Stimulated activated CD4-positive, alpha-beta T cell treated with anti-CD3 and anti-CD28 coated beads, Interleukin-2, amount 100 ng/mL, for 24 hours (primary cell): ENCODE results near the gene HDGF.
A peak's percentile ranks its signal among the peaks of the same experiment; 100 is the strongest.

Experiments
- DNase-seq, 2 donors: peaks; one replicate each; pipeline ENCODE4 v3.0.0-alpha.2; 2020

Gene HDGF

DNA sequence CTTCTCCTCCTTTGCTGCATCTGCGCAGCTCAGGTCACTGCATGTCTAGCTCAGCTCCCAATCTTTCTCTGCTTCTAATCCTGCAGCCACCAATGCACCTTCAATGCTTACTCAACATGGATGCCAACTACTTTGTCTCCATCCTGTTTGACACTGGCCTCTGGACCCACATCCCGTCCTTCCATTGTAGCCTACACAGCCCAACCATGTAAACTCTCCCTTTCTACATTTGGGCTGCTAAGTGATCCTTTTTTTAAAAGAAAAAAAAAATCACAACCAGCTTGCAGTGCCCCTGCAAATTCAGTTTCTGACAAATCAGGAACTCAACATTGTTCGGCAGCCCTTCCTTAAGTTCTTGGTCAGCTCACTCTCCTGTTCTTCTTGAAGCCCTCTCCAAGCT, 36.6 kb downstream of the HDGF start:
- no peak for DNase-seq

DNA sequence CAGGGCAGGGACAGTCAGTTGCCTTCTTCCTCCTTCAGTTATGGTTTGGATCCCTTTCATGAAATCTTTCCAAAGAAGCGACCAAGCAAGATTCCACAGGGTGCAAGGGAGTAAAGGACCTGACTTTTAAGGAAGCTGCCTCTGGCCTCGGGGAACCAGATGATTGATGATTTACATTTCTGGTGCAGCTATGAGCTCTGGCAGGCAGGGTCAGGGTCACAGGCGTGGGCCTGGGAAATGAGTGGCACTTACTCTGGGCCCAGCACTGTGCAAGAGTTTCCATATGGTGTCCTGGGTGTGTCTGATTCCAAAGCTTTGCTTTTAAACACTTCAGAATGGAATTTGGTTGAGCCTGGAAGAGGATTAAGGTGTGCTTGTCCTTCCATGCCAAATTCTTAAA, 38.8 kb downstream of the HDGF start:
- no peak for DNase-seq

DNA sequence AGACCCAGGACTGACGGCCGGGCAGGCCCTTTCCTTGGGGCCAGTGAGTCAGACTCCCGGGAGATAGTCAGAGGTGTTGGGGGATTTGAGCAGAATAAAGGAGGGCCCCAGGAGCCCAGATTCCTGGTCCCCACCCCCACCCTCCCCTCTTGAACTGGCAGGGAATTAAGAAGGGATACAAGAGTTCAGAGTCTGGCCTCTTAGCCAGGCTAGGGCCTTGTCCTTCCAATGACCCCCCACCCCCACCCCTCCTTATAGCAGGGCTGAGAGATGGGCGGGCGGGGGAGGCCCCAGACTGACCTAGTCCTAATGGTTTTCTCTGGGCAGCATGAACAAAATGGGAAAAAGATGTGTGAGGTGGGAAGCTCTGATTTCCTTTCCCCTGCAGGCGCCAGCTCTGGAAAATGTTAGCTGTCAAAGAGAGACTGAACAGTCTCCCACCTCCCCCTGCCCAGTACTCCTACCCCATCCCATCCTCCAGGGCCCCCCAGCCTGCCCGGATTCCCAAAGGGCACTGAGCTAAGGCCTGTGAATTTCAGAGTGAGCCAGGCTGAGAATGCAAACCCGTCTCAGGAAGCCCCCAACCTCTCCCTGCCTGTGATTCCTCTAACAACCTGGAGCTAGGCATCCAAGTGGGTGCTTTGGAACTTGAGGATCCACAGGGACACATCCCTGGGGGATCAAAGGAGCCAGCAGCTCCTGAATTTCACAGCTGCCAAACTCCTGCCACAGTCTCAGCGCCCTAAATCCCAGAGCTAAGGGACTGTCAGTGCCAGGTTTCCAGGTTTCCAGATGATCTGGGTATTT, 40.3 kb downstream of the HDGF start:
- no peak for DNase-seq

DNA sequence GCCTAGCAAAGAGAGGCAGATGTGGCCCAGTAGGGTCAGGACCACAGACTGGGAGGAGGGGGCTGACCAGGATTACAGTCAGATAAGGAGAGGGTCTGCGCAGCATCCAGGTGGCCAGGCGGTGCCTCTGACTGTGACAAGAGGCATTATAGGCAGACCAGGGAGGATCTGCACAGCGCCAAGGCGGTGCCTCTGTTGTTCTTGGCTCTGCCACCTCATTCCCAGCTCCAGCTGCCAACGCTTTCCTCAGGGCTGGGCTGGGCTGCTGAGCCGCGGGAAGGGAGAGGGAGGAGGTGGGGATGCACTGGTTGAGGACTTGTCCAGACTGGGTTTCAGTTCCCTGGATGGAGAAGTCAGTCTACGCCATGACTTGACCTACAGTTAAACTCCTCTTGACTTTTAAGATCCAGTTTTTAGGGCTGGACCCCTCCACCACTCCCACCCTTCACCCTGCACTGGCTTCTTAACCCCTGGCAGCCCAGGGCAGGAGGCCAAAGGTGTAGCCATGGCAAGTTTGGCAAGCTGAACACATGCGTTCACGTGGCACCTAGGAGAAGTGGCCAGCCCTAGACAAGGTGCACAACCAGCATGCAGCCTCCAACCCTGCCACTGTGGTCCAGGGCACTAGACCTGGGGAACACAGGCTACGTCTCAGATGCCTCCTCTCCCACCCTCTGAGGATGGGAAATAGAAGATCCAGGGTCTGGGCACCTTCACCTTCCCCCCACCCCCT, 41.6 kb downstream of the HDGF start:
- no peak for DNase-seq

DNA sequence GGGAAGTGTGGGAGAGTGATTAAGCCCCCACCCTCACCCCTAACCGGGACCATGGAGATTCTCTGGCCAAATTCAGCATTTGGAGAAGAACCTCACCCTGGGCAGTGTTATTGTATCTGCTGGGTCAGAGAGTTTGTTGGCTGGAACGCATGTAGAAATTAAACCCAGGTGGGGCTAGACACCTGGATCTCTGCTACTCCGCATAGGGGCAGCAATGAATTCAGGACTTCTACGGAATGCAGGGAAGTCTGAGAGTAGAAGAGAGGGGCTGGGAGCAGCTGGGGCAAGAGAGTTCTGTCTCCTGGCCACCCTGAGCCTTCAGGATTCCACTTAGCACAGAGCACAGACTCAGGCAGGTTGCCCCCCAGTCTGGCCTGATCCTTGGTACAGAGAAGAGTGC, 42.4 kb downstream of the HDGF start:
- DNase-seq, result no peak

DNA sequence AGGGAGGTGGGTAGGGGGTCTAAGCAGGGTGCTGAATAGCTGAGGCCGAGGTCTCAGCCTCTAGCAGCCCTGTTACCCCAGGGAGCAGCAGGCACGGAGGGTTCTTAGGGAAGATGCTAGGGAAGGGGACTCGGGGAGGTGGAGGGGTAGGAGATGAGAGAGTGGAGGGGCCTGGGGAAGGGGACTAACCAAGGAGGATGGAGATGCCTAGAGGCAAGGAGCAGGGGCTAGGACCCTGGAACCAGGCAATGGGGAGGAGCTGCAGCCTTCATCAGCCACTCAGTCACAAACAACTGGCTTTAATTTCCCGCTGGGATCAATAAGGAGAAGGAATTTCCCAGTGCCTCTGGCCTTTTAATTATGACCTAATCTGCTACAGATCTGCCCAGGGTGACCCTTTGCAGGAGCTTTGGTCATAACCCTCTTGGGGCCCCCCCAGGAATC, 43.2 kb downstream of the HDGF start:
- no peak for DNase-seq

DNA sequence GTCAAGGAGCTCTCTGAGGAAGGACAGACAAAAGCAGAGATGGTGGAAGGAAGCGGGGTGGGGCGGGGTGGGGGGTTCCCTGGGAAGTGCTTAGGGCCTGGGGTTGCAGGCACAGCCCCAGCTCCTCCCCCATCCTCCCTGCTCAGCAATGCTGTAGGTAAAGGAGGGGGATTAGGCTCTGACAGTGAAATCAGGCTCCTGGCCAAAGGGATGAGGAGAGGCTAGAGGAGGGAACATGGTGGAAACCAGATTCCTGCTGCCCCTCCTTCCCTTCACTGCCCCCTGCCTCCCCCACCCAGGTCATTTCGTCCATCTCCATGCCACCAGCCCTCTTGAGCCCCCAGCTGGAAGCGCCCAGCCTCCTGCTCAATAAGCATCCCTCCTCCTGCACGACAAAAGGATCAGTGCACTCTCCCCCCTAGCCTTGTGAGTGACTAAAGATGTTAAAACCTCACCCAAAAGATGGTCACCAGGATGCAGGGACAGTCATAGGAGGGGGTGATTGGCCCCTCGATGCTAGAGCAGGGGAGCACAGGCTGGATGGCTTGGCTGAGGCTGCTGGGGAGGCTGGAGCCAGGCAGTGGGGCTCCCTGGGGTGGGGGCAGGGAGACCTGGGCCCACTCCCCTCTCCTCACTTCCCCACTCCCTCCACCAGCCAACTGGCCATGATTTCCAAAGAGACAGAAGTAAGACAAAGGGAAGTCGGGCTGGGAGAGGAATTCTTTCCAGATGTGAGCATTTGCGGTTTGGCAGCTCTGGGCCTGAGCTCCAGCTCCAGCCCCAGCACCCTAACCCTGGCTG, 43.9 kb downstream of the HDGF start:
- no peak for DNase-seq

DNA sequence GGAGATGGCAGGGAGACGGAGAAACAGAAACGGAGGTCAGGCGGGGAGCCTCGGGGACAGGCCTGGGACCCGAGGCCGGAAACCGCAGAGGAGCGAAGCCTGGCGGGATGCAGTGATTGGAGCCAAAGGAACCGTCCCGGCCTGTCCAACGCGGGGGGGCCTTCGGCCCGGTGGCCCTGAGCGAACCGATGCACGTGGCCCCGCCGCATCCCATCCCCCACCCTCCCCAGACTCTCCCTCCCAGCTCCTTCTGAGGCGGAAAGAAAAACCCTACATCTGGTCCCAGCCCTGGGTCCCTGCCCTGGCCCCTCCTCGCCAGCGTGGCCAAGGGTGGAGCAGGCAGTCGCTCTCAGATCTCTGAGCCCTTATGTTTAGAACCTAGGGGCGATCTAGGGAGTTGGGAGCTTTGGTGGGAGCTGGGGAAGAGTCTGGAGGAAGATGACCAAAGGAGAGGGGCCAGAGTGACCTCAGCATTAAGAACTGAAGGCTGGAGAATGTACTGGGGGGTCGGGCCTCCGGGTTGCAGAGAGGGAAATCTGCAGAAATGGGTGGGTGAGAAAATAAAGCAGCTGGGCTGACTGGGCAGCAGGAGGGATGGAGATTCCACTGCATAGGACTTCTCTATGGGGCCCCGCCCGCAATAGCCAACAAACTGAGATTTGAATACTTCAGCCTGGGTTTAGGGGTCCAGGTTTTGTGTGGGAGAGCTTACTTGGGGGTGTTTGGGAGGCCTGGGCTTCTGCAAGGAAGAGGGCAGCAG, 44.6 kb downstream of the HDGF start:
- peak; percentile 27 to 31 for DNase-seq

DNA sequence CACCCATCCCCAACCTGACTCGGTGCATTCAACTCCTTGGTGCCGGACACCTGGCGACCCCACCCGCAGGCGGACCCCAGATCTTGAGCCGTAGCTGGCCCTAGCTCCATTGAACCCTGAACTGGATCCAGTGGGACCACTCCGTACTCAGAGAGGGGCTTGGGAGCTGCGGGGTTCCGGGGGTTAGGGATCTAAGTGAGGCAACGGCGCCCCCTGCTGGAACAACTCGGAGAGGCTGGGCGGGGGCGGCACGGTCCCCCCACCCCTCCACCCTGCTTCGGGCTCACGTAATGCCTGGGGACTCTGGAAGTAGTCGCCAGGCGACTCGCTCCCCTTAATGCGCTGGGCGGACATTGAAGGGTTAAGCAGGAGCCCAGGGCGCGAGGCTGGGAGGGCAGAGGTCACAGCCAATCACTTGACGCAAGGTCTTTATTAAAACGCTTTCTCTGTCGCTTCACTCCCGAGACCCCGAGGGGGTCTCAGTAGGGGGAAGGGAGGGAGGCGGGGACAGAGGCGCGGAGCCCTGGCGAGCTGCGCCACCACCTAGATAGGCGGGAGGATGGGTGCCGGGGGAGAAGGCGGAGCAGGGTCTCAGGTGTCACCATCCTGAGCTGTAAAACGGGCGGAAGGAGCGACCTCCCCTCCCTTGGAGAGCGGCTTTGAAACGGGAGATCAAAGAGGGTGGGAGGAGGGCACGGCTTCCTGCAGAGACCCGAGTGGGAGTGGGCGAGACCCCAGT, 45.4 kb downstream of the HDGF start:
- peak; percentile 80 for DNase-seq

DNA sequence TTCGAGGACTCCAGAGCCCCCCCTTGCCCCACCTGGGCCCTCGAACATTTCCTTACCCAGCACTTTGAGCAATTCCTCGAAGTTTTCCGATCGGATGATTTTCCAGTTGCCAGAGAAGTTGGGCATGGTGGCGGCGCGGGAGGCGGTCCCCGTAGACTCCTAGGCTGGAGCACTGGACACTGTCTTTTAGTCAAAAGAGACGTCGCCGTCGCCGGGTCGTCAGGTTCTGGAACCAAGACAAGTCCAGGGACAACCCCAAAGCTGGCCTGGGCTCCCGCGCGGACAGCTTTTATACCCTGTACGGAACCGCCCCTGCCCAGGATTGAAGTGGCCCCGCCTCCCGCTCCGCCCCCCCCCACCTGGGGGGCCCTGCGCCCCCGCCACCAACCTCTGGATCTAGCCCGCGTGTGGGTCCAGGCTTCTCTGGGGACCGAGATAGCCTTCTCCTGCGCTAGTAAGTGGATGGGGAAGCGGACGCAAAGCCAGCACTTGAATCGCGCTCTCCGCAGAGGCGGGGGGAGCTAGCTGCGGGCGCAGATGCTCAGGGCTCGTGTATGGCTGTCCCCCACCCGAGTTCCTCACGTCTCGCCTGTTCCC, 46.1 kb downstream of the HDGF start, which contains the start of gene CRABP2:
Gene CRABP2, minus strand, starts transcription at position 263 of the 597 bp plus-strand sequence. Its CDS starts 137 bp downstream, at position 126.
- peak; percentile 30 to 43 for DNase-seq

DNA sequence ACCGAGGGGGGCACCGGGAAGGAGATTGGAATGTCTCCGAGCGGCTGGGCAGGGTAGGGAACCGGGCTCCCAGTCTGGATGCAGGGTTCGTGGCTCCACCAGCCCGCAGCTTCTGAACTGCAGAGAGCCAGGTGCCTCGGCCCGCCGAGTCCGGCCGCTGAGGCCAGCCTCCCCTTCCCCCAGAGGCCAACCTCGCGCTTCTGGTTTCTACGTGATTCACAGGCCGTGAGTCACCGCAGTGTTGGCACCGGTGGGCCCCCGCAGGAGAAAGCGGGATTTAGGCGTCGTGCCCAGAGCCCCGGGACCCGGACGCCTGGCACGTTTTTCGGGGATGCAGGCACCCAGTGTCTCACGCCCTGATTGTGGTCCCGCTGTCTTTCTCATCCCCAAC, 46.5 kb downstream of the HDGF start:
- peak; percentile 56 to 58 for DNase-seq

DNA sequence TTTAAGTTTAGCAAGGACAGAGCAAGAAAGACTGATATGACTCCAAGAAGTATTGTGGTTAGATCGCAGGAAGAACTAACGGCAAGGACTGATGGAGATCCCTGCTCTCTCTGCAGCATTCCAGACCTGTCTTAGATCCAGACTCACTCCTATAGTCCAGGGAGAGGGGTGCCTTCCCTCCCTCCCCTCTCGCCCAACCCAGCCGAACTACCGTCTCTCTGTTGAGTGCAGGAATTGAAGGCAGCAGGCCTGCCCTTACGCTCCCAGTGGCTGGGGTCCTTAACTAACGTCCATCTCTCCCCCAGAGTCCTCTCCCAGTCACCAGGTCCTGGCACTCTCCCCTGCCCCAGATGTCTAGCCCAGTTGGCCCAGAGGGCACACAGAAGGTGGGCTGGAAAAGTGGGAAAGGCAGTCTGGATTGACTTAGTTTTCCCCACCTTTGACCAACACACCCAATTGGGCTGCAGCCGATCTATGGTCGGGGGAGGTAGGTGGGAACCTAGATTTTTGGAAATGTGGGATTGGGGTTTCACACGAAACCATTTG, 47.2 kb downstream of the HDGF start:
- no peak for DNase-seq

DNA sequence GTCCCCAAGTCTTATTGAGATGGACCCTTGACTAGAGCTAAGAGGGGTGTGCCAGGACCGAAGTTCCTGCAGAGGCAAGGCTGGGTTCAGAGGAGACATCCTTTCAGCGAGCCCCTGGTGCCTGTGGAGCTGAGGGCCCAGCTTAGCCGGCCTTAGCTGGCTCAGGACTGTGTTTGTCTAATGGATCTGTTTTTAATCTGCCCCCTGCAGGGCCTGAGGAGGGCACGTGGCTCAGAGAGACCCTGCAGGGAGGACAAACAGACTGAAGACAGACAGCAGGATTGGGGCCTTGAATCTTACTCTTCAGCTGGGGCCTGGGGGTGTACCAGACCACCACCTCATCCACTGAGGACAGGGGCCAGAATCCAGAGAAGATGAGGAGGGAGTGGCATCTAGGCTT, 47.7 kb downstream of the HDGF start:
- DNase-seq, result no peak

DNA sequence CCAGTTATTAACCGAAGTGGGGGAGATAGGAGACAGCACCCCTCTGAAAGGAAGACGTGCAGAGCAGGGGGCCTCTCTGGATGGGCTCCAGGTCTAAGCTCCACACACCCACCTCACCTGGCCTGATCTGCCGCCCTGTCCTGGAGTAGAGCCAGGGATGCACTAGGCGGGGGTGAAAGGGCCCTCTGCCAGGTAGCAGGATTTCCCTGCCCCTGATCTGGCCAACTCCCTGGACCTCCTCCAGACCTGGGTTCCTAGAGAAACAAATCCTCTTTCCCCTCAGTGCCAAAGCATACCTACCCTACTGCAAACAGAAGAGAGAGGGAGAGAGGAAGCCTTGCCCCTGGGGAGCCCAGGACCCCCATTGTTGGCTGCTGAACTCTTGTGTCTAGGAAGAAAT, 48.1 kb downstream of the HDGF start:
- no peak for DNase-seq

DNA sequence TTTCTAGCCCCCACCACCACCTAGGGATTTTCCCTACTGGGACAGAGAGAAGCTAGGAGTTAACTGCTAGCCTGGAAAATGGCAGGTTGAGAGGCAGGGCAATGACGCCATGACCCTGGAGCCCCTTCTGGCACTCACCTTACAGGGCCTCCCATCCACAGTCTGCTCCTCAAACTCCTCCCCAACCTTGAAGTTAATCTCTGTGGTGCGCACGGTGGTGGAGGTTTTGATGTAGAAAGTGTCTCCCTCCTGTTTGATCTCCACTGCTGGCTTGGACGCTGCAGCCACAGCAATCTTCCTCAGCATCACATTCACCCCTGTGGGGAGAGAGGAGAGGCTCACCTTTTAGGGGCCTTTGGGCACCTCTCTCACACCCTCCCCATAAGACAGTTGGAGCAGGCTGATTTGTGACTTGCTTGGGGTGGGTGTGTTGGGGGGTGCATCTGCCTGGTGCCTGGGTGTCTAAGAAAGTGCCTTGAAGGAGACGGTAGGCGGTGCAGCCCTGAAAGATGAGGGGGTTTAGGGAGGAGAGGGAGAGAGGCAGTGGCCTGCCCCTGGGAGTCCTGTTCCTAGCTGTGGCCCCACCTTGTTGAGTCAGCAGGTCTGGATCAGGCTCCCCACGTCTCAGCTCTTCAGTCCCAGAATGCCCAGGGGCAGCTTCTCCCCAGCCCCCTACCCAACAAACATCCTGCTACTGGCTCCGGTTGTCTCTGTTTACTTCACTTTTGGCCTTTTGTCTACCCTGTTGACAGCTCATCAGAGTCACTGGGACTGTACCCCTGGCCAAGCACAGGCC, 50.5 kb downstream of the HDGF start:
- no peak for DNase-seq

DNA sequence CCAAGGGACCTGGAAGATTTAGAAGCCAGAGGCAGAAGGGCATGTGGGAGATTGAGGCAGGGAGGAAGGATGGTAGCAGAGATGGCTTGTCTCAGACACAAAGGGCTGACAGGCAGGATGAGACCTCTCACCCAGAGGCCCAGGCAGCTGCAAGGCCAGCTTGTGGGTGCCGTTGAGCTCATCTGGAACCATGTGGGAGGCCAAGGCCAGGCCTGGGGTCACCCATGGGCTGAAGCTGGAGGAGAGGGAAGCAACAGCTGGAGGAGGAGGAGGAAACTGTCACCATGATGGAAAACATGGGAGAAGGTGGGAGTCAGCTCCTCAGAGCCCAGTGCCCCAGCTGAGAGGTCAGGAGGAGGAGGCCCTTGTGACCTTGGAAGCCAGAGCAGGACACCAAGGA, 52.5 kb downstream of the HDGF start:
- DNase-seq, result no peak

DNA sequence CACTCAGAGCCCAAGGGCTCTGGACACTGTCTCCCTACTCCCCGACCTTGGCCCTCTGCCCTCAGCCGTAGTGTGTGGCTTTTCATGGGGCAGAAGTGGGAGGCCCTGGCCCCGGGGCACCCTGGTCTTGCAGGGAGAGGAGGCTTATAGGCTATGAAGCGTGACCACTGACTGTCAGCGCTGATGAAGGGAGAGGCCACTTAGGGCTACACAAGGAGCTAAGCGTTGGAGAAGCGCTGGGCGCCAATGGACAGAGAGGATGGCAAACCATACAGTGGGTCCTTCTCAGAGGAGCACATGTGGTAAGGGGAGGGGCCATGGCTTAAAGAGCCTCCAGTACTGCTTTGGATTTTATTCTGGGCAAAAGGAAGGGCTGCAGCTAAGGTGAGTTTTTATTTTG, 54.0 kb downstream of the HDGF start:
- no peak for DNase-seq

DNA sequence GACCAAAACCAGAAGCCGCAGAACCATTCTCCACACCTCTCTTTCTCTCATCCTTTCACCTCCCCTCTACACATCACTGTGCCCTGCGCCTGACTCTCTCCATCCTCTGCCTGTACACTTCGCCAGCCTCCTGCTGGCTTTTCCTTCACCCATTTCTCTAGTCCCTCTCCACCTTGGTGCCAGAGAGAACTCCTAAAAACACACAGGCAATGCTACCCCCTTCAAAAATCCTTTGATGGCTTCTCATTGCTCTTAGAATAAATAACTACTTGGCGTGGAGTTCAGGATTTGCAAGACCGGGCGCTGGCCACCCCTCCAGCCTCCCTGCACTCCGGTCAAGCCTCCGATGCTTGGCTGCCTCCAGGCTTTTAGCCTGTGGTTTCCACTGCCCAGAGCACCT, 54.7 kb downstream of the HDGF start:
- no peak for DNase-seq

DNA sequence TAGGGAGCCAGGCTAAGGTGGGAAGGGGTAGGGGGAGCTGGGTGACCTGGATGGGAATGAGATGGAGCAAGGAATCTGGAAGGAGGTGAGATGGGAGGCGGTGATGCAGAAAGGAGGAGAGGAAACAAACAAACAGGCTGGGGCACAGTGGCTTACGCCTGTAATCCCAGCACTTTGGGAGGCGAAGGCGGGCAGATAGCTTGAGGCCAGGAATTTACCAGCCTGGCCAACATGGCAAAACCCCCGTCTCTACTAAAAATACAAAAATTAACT, 56.8 kb downstream of the HDGF start:
- no peak for DNase-seq

DNA sequence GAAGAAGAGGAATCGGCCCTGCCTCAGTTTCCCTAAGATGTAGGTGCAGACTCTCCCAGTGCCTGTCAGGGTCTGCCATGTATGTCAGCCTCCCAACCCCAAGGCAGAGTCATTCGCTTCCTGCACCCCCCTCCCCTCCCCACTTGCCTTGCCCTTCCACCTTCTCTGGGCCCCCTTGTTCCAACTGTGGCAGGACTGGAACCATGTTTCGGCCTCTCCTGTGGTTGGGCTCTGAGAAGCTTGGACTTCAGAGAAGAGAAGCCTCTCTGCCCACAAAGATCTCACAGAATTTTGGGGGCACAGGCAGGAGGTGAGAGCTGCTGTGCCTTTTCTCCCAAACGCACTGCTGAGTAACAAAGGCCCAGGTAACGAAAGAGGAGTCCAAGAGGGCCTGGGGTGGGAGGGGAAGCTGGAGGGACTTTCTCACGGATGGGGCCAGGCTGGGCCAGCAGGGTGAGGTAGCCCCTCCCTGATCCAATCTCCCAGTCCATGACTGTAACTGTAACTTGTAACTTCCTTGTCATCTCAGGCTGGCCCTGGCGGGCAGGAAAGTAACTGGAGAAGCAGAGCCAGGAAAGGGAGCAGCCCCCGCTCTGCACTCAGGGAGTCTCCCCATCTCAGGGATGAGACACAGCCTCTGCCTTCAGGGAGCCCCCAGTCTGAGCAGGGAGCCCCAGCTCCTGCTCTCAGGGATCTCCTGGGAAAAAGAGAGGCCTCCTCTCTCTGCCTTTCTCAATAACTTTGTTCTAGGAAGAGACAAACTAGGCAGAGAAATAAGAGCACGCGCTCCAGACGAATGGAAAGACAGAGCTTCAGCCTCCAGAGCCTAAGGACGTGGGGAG, 57.4 kb downstream of the HDGF start:
- no peak for DNase-seq
